ENCODE results near the gene ATP1A3.

DNA sequence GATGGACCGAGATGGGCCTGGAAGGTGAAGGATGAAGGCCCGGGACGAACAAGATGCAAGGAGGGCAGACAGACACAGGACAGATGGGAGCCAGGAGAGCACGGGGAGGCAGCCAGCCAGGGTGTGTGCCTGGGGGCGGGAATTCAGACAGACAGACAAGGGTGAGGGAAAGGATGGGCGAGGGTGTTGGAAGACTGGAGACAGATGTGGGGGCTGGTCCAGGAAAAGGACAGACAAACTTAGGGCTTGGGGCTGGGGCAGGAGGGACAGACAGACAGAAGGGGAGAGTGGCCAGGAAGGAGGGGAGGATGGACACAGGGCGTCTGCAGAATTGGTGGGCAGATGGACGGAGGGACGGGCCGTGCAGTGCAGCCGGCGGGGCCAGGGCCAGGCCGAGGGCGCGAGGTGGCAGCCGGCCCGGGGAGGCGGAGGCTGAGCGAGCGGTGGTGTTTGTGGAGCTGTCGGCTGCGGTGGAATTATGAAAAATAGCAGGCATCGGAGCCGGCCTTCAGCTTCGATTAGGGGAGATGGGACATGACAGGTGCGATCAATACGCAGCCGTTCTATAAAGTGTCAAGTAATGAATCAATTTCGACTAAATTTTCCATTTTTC, 61.2 kb downstream of the ATP1A3 start:
- TF ChIP-seq, protein P1, sequence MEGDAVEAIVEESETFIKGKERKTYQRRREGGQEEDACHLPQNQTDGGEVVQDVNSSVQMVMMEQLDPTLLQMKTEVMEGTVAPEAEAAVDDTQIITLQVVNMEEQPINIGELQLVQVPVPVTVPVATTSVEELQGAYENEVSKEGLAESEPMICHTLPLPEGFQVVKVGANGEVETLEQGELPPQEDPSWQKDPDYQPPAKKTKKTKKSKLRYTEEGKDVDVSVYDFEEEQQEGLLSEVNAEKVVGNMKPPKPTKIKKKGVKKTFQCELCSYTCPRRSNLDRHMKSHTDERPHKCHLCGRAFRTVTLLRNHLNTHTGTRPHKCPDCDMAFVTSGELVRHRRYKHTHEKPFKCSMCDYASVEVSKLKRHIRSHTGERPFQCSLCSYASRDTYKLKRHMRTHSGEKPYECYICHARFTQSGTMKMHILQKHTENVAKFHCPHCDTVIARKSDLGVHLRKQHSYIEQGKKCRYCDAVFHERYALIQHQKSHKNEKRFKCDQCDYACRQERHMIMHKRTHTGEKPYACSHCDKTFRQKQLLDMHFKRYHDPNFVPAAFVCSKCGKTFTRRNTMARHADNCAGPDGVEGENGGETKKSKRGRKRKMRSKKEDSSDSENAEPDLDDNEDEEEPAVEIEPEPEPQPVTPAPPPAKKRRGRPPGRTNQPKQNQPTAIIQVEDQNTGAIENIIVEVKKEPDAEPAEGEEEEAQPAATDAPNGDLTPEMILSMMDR (conservative IDR thresholded peaks at IDR 0.05; ENCODE audit: low read depth, low read length) = no peak
- TF ChIP-seq EZH2phosphoT487 (IDR thresholded peaks at IDR 0.05; ENCODE audit: borderline replicate concordance, low read length) = no peak

Measured in PC-3 (cell line).